GM10266 (cell line): ENCODE data around the gene PRDM13.
A peak's percentile ranks its signal among the peaks of the same experiment; 100 is the strongest.

ENCODE experiments used
- DNase-seq: peaks from one replicate; pipeline ENCODE4 v3.0.0; 2012; ENCODE audit errors: extremely low spot score
- CTCF ChIP-seq: IDR thresholded peaks from 2 replicates; pipeline ENCODE4 v1.5.1; 2012; ENCODE audit warnings: mild to moderate bottlenecking, low read depth; ENCODE audit not compliant: control insufficient read depth, insufficient read depth; ENCODE audit errors: missing control alignments

PRDM13 gene

GRCh38 chr6:99606656-99607415, at the start of gene PRDM13:
TSS of gene PRDM13 (plus strand) at chr6:99606833. CDS start at chr6:99607035, 202 bp downstream.
- no peak for DNase-seq

DNA sequence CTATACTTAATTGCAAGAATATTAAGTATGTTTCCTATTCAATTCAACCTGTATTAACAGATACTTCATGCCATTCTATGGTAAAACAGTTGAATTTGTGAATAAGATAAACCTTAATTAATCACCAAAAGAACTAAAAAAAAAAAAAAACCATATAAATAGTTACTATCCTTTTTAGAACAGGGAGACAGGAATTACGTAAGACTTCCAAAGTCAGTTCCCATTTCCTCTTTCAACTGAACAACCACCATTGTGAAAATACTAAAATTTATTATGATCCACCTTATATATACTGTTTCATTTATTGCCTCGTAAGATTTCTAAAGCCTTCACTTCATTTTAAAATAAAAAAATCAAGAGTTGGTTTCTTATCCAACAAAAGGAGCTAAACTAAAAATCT, 47.6 kb upstream of the PRDM13 start:
- no peak for DNase-seq

More at GRCh38 chr6:99606656-99607415, at the start of gene PRDM13:
- TF ChIP-seq CTCF = no peak

DNA sequence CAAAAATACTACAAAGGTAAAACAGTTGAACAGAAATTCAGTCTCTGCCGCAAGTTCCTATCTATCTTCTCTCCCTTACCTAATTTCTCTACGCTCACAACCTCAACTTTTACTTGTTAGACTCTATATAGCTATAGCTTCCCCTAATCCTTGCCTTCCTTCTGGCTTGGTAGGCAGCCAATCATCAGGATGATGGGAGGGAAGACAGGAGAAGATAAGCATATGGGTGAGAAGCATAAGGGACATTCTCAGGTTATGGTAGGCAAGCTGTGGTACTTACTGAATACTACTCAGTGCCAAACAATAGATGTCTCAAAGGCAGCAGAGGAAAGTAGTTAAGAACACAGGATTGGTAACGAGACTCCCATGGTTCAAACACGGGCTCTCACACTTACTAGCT, 46.0 kb upstream of the PRDM13 start:
- DNase-seq = no peak
- TF ChIP-seq CTCF = no peak

More for the DNA sequence above, 47.6 kb upstream of the PRDM13 start:
- no peak for TF ChIP-seq CTCF

DNA sequence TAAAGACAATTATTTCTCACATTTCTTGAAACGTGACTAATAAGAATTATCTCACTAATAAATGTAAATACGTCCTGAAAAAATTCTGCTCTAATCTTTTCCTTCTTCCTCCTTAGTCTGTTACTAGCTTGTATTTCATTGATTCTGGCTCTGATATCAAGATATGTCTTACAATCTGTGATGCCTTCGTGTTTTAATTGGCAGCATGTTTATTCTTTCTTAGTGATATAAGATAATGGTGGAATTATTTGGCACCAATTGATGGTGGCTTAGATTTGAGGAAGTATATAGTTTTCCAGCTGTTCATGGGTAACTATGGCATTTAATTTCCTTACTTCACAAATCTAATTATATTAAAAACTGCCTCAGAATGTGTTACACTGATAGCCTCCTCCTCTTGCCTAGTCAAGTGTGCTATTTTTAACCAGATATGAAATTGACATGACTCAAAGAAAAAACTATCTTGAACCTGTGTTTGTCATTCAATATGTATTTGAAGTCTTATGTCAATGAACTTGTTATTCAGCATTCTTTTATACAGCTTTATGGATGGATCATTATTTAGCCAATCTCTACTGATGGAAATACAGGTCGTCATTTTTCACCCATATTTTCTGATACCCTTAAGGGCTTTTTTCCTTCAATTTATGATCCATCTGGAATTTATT, 43.4 kb upstream of the PRDM13 start:
- TF ChIP-seq CTCF = no peak
- DNase-seq = no peak

- no peak for TF ChIP-seq CTCF
- DNase-seq = peak; percentile 83
Measured at GRCh38 chr6:99568103-99568933, 38.3 kb upstream of the PRDM13 start, which contains the start of gene CCNC. TSS of gene CCNC (minus strand) at chr6:99568660. CDS start at chr6:99568527, 133 bp downstream.

GRCh38 chr6:99573980-99574617, 32.5 kb upstream of the PRDM13 start:
- no peak for DNase-seq
- TF ChIP-seq CTCF = no peak
